GM12874 (cell line): Measurements from ENCODE around the gene DNAH10.

ENCODE experiments used
- CTCF ChIP-seq: IDR thresholded peaks from 2 replicates; pipeline ENCODE4 v1.5.1; 2011; ENCODE audit warnings: low read depth, mild to moderate bottlenecking, control low read depth, low read length, moderate library complexity; ENCODE audit not compliant: insufficient read depth

DNAH10 gene

DNA sequence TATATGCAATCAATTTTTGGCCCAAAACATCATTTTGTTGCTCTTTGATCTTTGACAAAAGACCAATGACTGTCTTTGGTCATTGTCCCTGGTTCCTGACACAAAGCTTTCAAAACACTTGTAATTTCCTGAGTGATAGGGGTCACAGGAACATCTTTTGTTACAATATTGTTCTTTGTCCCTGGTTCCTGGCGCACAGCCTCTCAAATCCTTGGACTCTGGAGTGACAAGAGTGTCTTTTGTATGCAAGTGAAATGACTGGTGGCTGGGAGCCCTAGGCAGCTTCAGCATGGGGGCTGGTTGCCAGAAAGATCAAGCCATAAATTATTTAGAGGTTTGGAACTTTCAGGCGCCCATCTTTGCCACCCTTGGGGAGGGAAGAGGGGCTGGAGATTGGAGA is 53.9 kb downstream of the DNAH10 start:
- no peak for TF ChIP-seq CTCF

- no peak for TF ChIP-seq CTCF
These were observed 54.9 kb downstream of the DNAH10 start for GRCh38 chr12:123816896-123817537.

DNA sequence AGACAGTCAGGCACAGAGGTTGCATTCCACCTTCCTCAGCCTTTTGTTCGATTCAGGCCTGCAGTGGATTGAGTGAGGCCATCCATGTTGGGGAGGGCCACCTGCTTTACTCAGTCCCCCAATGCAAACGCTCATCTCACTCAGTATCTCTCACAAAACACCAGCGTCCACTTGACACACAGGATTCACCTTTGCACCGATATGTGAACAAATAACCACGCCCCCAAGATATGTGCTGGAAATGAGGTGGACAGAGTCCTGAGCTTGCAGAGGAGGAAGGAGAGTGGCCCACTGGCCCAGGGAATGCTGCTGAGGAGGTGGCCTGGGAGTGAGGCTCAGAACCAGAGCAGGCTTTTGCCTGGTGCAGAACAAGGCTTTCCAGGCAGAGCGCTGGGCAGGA is 60.7 kb downstream of the DNAH10 start:
- TF ChIP-seq CTCF: no peak

GRCh38 chr12:123828120-123828519 is 66.0 kb downstream of the DNAH10 start:
- TF ChIP-seq CTCF: no peak

- TF ChIP-seq CTCF: no peak
These were observed 66.9 kb downstream of the DNAH10 start for GRCh38 chr12:123828854-123829547.

DNA sequence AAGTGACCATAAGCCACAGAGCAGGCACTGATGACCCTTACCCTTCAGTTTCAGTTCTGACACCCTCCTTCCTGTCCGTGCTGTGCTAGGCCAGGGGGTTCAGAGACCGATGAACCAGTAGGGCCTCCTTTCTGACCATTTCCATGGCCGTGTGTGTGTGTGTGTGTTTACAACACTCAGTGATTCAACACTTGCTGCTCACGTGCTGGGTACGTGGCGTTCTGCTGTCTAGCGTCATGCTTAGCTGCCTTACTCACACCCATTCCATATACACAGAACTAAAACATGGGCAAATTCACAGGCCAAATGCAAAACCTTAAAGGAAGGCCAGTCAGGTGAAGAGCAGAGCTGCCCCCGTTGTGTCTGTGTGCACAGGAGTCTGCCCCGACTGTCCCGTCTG is 67.5 kb downstream of the DNAH10 start:
- TF ChIP-seq CTCF: no peak

- no peak for TF ChIP-seq CTCF
These were observed 68.6 kb downstream of the DNAH10 start for GRCh38 chr12:123830675-123831074.
